ENCODE measurements around the gene REELD1.

The REELD1 gene

DNA sequence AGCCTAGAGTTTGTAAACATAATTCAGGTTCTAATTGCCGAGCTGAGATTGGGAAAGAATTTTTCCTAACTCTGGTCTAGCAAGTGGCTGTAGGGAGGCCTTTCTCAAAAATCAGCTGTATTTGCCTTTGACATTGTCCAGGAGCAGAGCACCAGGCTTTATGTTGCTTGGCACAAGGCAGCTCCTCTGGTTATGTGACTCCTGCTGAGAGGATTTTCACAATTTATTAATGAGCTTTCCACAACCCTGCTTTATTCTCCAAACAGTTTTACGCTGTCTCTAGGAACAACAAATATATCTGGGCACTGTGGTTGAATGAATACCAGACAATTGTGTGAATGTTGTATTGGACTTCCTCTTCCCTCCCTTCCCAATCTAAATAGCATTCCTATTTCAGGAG, 23.9 kb upstream of the REELD1 start:
- Histone ChIP-seq H3K9ac (ENCODE audit: low read length) (no peak overlapping the region), H3K27me3 (ENCODE audit: control insufficient read depth, insufficient read depth, low read length) (no peaks in the 10 kb centered on the region), H3K27ac (ENCODE audit: low read depth, low read length) (no peak overlapping the region), H3K36me3 (ENCODE audit: control insufficient read depth, insufficient read depth, low read length) (peaks cover 11% of the 10 kb centered on the region), H3K4me1 (ENCODE audit: control insufficient read depth, insufficient read depth, low read length) (peaks cover 6% of the 10 kb centered on the region), H3K4me3 (ENCODE audit: low read length) (no peak overlapping the region)

DNA sequence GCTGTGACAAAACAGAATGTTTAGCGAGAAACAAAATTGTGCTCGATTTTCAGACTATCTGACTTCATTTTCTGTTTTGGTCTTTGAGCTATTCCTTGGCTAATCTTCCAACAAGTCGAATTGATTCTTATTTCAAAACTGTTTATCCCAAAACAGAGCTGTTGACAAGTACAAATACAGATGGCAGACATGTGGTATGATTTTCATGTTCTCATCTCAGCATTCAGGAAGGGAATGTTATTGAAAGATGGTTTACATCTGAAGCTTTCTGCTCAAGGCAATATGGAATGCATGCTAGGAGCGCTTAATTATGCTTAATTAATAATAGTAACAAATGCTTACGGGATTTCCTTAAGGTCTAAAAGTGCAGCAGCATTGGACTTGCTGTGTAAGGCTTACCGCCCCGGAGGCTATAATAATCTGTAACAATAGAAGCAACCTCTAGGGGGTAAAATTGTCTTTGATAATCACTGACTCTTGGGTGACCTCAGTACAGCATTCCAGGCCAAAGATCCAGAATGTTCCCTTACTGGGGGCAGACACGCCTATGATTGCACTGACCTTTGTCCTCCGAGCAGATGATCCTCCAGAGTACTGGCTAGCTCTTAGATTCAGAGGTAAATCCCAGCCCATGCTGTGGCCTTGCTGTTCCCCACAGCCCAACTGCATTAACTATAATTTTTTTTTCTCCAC, 22.4 kb upstream of the REELD1 start:
- H3K27me3 ChIP-seq (ENCODE audit: control insufficient read depth, insufficient read depth, low read length) = no peaks in the 10 kb centered on the region
- H3K9ac ChIP-seq (ENCODE audit: low read length) = no peak overlapping the region
- H3K4me3 ChIP-seq (ENCODE audit: low read length) = no peak overlapping the region
- H3K27ac ChIP-seq (ENCODE audit: low read depth, low read length) = no peak overlapping the region
- peaks cover 6% of the 10 kb centered on the region for H3K4me1 ChIP-seq (ENCODE audit: control insufficient read depth, insufficient read depth, low read length)
- H3K36me3 ChIP-seq (ENCODE audit: control insufficient read depth, insufficient read depth, low read length) = peaks cover 11% of the 10 kb centered on the region

DNA sequence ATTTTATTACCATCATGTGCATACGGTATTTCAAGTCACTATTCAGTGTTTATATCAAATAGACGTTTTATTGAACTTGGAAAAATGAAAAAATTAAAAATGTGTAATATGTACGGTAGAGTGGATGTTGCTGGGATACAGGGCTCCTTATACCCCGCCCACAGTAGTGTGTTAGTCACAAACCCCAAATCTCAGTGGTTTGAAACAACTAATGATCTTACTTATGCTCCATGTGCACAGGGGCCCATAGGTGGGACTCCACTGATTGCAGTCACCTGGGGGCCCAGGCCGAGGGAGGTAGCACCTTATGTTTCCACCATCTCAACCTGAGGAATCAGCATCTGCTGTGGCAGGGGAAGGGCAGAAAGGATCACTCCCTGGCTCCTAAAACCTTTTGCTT, 20.7 kb upstream of the REELD1 start:
- Histone ChIP-seq H3K36me3 (ENCODE audit: control insufficient read depth, insufficient read depth, low read length) (peaks cover 4% of the 10 kb centered on the region), H3K27ac (ENCODE audit: low read depth, low read length) (no peak overlapping the region), H3K4me3 (ENCODE audit: low read length) (no peak overlapping the region), H3K27me3 (ENCODE audit: control insufficient read depth, insufficient read depth, low read length) (no peaks in the 10 kb centered on the region), H3K9ac (ENCODE audit: low read length) (no peak overlapping the region), H3K4me1 (ENCODE audit: control insufficient read depth, insufficient read depth, low read length) (peaks cover 6% of the 10 kb centered on the region)

DNA sequence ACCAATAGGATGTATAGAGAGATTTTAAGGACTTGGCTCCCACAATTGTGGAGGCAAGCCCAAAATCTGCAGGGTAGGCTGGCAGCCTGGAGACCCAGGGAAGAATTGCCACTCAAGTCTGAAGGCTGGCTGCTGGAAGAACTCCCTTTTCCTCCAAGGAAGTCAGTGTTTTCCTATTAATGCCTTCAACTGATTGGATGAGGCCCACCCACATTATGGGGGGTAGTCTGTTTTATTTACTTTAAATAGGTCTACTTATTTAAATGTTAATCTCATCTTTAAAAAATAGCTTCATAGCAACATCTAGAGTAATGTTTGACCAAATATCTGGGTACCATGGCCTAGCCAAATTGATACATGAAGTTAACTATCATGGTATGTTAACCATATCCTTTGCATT, 20.1 kb upstream of the REELD1 start:
- Histone ChIP-seq H3K4me3 (ENCODE audit: low read length) (no peak overlapping the region), H3K36me3 (ENCODE audit: control insufficient read depth, insufficient read depth, low read length) (peaks cover 2% of the 10 kb centered on the region), H3K27ac (ENCODE audit: low read depth, low read length) (no peak overlapping the region), H3K4me1 (ENCODE audit: control insufficient read depth, insufficient read depth, low read length) (peaks cover 6% of the 10 kb centered on the region), H3K9ac (ENCODE audit: low read length) (no peak overlapping the region), H3K27me3 (ENCODE audit: control insufficient read depth, insufficient read depth, low read length) (no peaks in the 10 kb centered on the region)

DNA sequence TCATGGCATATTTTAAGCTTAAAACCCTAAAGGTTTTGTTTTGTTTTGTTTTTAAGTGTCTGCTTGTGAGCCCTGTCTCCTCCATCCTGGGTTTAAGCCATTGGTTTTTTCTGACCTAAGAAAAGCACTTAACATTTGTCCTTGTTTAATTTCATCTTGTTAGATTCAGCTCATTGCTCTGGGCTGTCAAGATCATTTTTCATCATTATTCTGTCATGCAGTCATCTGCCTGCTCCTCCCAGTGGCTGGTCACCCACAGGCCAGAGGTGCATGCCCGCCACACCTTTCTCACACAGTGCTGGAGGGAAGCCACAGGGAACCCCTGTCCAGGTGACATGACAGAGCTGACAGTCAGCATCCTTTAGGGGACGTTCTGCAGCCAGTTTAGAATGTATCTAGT, 11.7 kb upstream of the REELD1 start:
- Histone ChIP-seq H3K4me1 (ENCODE audit: control insufficient read depth, insufficient read depth, low read length) (no peaks in the 10 kb centered on the region), H3K4me3 (ENCODE audit: low read length) (no peak overlapping the region), H3K27ac (ENCODE audit: low read depth, low read length) (no peak overlapping the region), H3K27me3 (ENCODE audit: control insufficient read depth, insufficient read depth, low read length) (no peaks in the 10 kb centered on the region), H3K9ac (ENCODE audit: low read length) (no peak overlapping the region), H3K36me3 (ENCODE audit: control insufficient read depth, insufficient read depth, low read length) (no peaks in the 10 kb centered on the region)

DNA sequence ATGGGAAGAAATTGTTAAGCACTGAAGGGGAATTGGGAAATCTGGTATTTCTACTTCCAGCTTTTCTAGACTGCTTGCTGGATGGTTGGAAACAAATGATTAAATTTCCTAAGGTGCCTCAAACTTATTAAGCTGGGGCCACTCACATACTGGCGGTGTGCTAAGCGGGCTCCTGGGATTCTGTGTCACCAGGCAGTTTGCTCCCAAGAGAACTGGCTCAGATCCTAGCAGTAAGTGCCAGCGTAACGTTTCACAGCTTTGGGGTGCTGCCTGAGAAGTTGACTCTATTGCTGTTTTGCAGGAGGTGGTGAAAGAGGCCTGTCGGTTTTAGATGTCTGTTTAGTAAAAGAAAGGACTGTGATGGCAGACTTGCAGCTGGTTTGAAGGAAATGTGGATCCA, 6.9 kb upstream of the REELD1 start:
- no peak overlapping the region for H3K27ac ChIP-seq (ENCODE audit: low read depth, low read length)
- H3K9ac ChIP-seq (ENCODE audit: low read length) = no peak overlapping the region
- H3K4me3 ChIP-seq (ENCODE audit: low read length) = no peak overlapping the region
- H3K27me3 ChIP-seq (ENCODE audit: control insufficient read depth, insufficient read depth, low read length) = no peaks in the 10 kb centered on the region
- no peaks in the 10 kb centered on the region for H3K4me1 ChIP-seq (ENCODE audit: control insufficient read depth, insufficient read depth, low read length)
- no peaks in the 10 kb centered on the region for H3K36me3 ChIP-seq (ENCODE audit: control insufficient read depth, insufficient read depth, low read length)

DNA sequence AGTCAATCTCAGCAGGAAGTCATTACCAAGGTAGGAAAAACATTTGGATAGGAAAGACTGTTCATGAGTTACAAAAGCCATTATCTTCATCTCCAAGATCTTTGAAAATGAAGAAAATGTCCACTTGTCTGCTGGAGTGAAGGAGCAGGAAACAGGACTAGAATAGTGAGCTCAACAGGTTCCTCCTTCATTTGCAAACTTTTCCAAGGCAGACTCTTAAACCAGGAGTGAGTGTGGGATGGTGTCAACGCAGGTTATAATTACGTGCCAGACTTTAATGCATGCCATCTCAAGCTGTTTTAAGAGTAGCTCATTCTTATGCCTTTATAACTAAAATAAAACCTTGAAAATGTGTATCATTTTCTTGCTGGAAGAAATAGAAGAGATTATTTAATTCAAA, 3.4 kb upstream of the REELD1 start:
- no peaks in the 10 kb centered on the region for H3K27me3 ChIP-seq (ENCODE audit: control insufficient read depth, insufficient read depth, low read length)
- H3K9ac ChIP-seq (ENCODE audit: low read length) = no peak overlapping the region
- no peak overlapping the region for H3K27ac ChIP-seq (ENCODE audit: low read depth, low read length)
- no peak overlapping the region for H3K4me3 ChIP-seq (ENCODE audit: low read length)
- no peaks in the 10 kb centered on the region for H3K36me3 ChIP-seq (ENCODE audit: control insufficient read depth, insufficient read depth, low read length)
- no peaks in the 10 kb centered on the region for H3K4me1 ChIP-seq (ENCODE audit: control insufficient read depth, insufficient read depth, low read length)

DNA sequence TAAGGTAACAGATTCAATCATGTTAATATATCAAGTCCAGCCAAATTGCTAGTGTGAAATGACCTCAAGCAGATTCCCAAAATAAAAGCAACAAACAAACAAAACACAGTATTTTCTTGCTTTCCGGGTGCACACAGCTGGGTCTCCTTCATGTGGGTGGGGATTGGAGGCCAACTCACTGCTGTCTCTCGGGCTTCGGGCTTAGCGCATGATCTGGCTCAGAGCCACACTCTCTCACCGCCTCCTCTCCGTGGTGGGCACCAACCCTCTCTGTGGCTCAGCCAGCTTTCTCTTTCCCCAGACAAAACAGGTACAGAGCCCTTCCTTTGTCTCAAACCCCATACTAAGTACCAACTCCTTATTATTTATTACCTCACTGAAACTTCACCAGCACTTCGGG, 2.9 kb upstream of the REELD1 start:
- Histone ChIP-seq H3K27me3 (ENCODE audit: control insufficient read depth, insufficient read depth, low read length) (no peaks in the 10 kb centered on the region), H3K27ac (ENCODE audit: low read depth, low read length) (no peak overlapping the region), H3K4me3 (ENCODE audit: low read length) (no peak overlapping the region), H3K36me3 (ENCODE audit: control insufficient read depth, insufficient read depth, low read length) (no peaks in the 10 kb centered on the region), H3K9ac (ENCODE audit: low read length) (no peak overlapping the region), H3K4me1 (ENCODE audit: control insufficient read depth, insufficient read depth, low read length) (no peaks in the 10 kb centered on the region)

DNA sequence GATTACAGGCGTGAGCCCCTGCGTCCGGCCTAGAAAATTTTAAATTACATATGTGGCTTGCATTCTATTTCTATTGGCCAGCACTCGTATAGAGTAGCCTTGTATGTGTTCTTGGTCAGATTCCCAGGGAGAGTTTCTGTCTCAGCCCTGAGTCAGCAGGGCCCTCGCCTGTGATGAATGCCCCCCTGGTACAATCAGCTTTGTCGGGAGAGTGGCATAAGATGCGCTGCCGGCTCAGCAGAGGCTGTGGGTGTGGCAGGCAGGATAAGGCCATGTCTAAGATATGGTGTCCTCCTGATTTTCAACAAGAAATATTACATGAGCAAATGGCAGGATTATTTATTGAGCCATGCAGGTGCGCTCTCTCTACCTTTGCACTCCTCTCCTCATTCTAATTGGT, 1.6 kb upstream of the REELD1 start:
- H3K4me1 ChIP-seq (ENCODE audit: control insufficient read depth, insufficient read depth, low read length) = no peaks in the 10 kb centered on the region
- H3K36me3 ChIP-seq (ENCODE audit: control insufficient read depth, insufficient read depth, low read length) = no peaks in the 10 kb centered on the region
- no peak overlapping the region for H3K9ac ChIP-seq (ENCODE audit: low read length)
- H3K27me3 ChIP-seq (ENCODE audit: control insufficient read depth, insufficient read depth, low read length) = no peaks in the 10 kb centered on the region
- no peak overlapping the region for H3K4me3 ChIP-seq (ENCODE audit: low read length)
- H3K27ac ChIP-seq (ENCODE audit: low read depth, low read length) = no peak overlapping the region

DNA sequence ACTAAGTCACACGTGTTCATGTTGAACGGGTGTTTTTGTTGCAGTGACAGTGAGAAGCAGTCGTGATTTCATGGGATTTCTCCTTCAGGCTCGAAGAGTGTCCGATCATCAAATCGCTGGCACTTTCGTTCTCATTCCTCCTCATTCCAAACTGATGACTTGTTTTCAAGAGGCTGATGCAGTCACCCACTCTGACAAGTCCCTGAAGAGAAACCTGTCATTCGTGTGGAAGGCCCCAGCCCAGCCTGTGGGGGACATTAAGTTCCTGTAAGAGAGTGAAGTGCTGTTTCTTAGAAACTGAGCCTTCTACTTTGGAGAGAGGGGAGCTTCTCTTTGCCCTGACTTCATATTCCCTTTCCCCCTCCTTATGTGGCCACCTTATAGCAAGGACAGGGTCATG, 8.0 kb downstream of the REELD1 start:
- Histone ChIP-seq H3K4me3 (ENCODE audit: low read length) (no peak overlapping the region), H3K36me3 (ENCODE audit: control insufficient read depth, insufficient read depth, low read length) (no peaks in the 10 kb centered on the region), H3K4me1 (ENCODE audit: control insufficient read depth, insufficient read depth, low read length) (no peaks in the 10 kb centered on the region), H3K27me3 (ENCODE audit: control insufficient read depth, insufficient read depth, low read length) (no peaks in the 10 kb centered on the region), H3K27ac (ENCODE audit: low read depth, low read length) (no peak overlapping the region), H3K9ac (ENCODE audit: low read length) (no peak overlapping the region)

DNA sequence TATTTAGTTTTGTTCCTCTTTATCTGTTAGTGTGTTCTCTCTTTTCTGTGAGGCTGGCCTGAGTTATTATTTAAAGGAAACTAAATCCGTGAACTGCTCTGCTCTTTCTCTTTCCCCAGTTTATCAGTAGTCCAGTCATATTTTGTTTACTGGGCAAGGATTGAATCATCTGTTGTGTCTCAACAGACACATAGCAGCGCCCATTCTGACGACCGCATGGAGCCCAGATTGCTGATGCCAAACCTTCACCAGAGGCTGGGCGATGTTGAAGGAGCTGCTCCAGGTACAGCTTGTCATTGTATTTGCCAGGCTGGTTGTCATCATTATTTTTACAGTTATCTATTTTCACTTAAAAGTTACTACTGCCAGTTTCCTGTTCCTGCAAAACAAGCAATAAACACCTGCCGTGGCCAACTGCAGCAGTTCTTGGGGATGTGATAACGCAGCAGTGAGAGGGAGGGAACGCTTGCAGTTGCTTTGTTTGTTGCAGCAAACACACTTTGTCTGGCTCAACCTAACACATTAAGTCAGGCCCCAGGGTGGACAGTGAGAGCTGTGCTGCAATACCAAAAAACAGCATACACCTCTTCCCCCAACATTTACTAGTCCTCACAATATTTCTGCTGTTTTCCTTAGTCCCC, 10.1 kb downstream of the REELD1 start:
- Histone ChIP-seq H3K27me3 (ENCODE audit: control insufficient read depth, insufficient read depth, low read length) (no peaks in the 10 kb centered on the region), H3K4me3 (ENCODE audit: low read length) (no peak overlapping the region), H3K4me1 (ENCODE audit: control insufficient read depth, insufficient read depth, low read length) (no peaks in the 10 kb centered on the region), H3K27ac (ENCODE audit: low read depth, low read length) (no peak overlapping the region), H3K9ac (ENCODE audit: low read length) (no peak overlapping the region), H3K36me3 (ENCODE audit: control insufficient read depth, insufficient read depth, low read length) (no peaks in the 10 kb centered on the region)

DNA sequence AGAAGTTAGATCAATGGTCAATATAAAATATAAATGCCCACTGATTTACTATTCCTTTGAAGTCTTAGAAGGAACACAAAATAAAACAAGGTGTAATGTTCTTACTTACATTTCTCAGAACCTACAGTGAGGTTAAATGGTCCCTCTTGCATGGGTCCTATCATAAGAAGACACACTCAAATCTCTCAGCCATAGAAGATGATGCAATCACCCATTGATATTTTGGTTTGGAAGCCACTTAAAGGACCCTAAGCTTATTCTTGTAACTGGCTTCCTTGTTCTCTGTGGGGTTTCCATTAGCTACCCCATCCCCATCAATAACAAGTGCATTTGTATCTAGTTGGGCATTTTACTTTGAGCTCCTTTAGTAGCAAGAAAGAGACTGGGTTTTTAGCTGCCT, 15.1 kb downstream of the REELD1 start:
- no peaks in the 10 kb centered on the region for H3K27me3 ChIP-seq (ENCODE audit: control insufficient read depth, insufficient read depth, low read length)
- no peak overlapping the region for H3K27ac ChIP-seq (ENCODE audit: low read depth, low read length)
- H3K4me1 ChIP-seq (ENCODE audit: control insufficient read depth, insufficient read depth, low read length) = no peaks in the 10 kb centered on the region
- H3K36me3 ChIP-seq (ENCODE audit: control insufficient read depth, insufficient read depth, low read length) = no peaks in the 10 kb centered on the region
- no peak overlapping the region for H3K4me3 ChIP-seq (ENCODE audit: low read length)
- H3K9ac ChIP-seq (ENCODE audit: low read length) = no peak overlapping the region

DNA sequence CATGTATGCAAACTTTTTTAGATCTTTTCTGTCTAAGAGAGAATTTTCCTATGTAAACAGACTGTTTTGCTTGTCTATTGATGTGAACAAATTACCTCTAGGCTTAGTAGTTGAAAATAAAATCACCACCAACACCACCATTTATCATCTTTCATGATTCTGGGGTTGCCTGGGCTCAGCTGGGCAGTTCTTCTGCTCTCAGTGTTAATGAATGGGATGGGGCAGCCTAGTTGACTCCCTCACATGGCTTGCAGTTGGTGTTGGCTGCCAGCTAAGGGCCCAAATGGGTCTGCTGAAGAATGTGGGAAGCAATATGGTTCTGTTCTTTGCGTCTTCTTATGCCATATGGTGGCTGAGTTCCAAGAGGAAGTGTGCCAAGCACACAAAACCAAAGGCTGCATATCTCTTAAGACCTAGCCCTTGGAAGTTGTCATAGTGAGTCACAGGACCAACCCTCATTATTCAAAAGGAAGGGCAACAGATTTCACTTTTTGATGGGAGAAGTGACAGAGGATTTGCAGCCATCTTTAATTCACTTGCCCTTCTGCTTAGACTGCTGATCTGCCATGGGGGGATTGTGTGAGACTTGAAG, 17.9 kb downstream of the REELD1 start:
- no peak overlapping the region for H3K9ac ChIP-seq (ENCODE audit: low read length)
- no peak overlapping the region for H3K27ac ChIP-seq (ENCODE audit: low read depth, low read length)
- no peak overlapping the region for H3K4me3 ChIP-seq (ENCODE audit: low read length)
- H3K4me1 ChIP-seq (ENCODE audit: control insufficient read depth, insufficient read depth, low read length) = no peaks in the 10 kb centered on the region
- no peaks in the 10 kb centered on the region for H3K27me3 ChIP-seq (ENCODE audit: control insufficient read depth, insufficient read depth, low read length)
- H3K36me3 ChIP-seq (ENCODE audit: control insufficient read depth, insufficient read depth, low read length) = no peaks in the 10 kb centered on the region
